HG02973 (cell line): ENCODE results near the gene RFWD3.
"Not testable (repeated sequence)": the region's sequence is repeated elsewhere in the genome, so short reads cannot be mapped to it uniquely, and the experiment has no call there.

Source experiments
- ATAC-seq: cut with Tn5 transposase; IDR thresholded peaks from one replicate; pipeline ENCODE4 v1.9.1; 2021; ENCODE audit warnings: moderate library complexity; ENCODE audit not compliant: unreplicated experiment

The RFWD3 gene

GRCh38 chr16:74666425-74667254 lies at the start of gene RFWD3:
Gene RFWD3 (minus strand): TSS chr16:74666877. CDS start chr16:74661449, 5,428 bp downstream.
- ATAC-seq = peak; percentile 99

GRCh38 chr16:74716355-74716754 lies 49.7 kb upstream of the RFWD3 start:
- ATAC-seq = no peak

- no peak for ATAC-seq
Measured at GRCh38 chr16:74713876-74714275, 47.2 kb upstream of the RFWD3 start.

- ATAC-seq = no peak
Measured at GRCh38 chr16:74713325-74713724, 46.6 kb upstream of the RFWD3 start.

GRCh38 chr16:74711938-74712337 lies 45.3 kb upstream of the RFWD3 start:
- ATAC-seq = no peak

- no peak for ATAC-seq
Measured at GRCh38 chr16:74710401-74710800, 43.7 kb upstream of the RFWD3 start.

- no peak for ATAC-seq
Measured at GRCh38 chr16:74709441-74709877, 42.8 kb upstream of the RFWD3 start.

GRCh38 chr16:74700438-74701225 lies 34.0 kb upstream of the RFWD3 start, which contains the start of gene MLKL:
Gene MLKL (minus strand): TSS chr16:74700862. CDS start chr16:74695757, 5,105 bp downstream.
- ATAC-seq = peak; percentile 42

- ATAC-seq = no peak
Measured at GRCh38 chr16:74700116-74700437, 33.4 kb upstream of the RFWD3 start.

GRCh38 chr16:74699666-74700065 lies 33.0 kb upstream of the RFWD3 start:
- no peak for ATAC-seq

GRCh38 chr16:74698222-74698621 lies 31.5 kb upstream of the RFWD3 start:
- ATAC-seq = no peak

GRCh38 chr16:74695450-74696422 lies 29.1 kb upstream of the RFWD3 start:
- ATAC-seq = peak; percentile 89

GRCh38 chr16:74691093-74691855 lies 24.6 kb upstream of the RFWD3 start:
- ATAC-seq = no peak

GRCh38 chr16:74682556-74682955 lies 15.9 kb upstream of the RFWD3 start:
- no peak for ATAC-seq

- no peak for ATAC-seq
Measured at GRCh38 chr16:74680681-74681080, 14.0 kb upstream of the RFWD3 start.

GRCh38 chr16:74679983-74680382 lies 13.3 kb upstream of the RFWD3 start:
- ATAC-seq = no peak

GRCh38 chr16:74677868-74678267 lies 11.2 kb upstream of the RFWD3 start:
- no peak for ATAC-seq

GRCh38 chr16:74673876-74674275 lies 7.2 kb upstream of the RFWD3 start:
- no peak for ATAC-seq

GRCh38 chr16:74668877-74669276 lies 2.2 kb upstream of the RFWD3 start:
- ATAC-seq = not testable (repeated sequence)

- no peak for ATAC-seq
Measured at GRCh38 chr16:74667255-74667700, 601 bp upstream of the RFWD3 start.
